HK-2 (cell line): Measurements from ENCODE around the gene MXD4.

Experiments used
- DNase-seq: peaks from one replicate; pipeline ENCODE4 v3.0.0-alpha.2; 2018; ENCODE audit not compliant: unreplicated experiment

MXD4 gene

DNA sequence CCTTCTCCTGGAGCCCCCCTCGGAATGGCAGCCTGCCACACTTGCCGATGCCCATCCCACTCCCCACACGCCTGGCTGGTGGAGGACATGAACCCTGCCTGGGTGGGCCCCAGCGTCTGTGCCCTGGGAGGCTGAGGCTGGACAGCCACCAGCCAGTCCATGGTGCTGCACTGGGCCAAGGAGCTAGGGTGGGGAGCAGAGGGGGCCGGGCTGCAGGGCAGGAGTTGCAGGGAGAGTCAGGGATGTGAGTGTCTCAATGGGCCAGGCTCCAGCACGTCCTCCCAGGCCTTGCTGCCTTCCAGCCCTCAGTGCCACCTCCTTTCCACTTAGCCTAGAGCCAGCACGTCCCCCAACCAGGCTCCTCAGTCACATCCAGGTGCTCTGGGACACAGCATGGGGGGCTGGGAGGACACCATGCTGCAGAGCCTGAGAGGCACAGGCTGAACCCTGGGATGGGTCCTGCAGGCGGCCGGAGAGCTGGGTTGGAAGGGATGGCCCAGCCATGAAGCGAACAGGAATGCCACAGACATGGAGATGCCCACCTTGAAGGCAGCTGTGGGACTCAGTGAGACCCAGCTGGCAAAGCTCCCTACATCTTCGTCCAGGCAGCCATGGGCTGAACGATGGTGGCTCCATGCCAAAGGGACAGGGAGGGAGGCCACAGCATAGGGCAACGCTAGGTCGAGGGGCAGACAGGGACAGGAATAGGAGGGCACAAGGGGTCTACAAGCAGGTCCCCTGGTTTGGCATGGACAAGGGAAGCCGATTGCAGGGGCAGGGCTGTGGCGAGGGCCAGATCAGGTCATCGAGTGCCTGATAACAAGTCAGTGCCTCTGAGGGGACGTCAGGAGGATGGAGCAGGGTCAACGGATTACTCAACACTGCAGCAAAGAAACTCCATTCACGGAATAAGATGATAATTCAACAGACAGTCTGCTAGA is 30.1 kb upstream of the MXD4 start:
- no peak for DNase-seq

DNA sequence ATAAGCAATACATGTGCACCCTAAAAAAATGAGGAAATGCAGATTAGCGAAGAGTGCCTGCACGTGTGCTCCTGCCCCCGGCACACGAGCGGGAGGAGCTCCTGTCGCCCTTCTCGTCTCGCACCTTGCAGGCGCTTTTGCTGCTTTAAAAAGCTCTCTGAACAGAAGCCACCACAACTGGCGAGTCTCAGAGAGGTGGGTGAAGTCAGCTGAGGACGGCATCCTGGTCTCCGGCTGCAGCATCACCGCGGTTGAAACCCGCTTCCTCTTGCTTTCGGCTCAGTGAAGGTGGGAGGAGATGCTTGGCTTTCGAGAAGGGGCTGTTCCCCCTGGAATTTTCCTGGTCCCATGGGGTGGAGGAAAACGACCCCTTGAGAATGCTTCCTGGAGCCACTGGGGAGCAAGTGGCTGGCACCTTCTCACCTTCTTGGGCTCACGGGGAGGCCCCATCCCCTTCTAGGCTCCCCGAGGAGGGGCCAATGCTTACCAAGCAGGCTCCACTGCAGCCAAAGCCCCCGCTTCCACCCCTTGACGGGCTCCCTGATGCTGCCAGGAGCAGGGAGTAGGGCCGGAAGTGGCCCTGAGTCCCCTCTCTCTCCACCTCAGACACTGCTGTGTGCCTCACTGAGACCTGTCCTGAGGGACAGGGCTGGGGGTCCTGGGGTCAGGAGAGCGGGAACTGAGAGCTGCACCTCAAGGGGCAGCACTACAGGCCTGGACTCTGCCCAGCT is 29.2 kb upstream of the MXD4 start:
- DNase-seq, result no peak

DNA sequence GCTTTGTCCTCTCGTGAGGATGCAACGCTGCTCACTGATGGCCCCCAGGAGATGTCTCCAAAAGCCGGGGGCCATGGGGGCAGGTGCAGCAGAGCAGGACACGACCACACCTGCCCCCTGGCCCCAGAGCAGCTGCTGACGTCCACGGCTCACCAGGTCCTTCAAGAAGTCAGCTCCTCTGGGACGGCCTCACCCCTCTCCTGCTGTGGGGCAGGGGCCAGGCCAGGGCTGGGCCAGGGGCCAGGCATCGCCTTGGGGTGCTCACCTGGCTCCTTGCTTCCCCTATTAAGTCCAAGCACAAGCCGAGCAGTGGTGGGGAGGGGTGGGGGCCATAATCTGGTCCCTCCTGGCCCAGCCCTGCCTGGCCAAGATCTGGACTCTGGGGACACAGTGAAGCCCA is 28.6 kb upstream of the MXD4 start:
- no peak for DNase-seq

DNA sequence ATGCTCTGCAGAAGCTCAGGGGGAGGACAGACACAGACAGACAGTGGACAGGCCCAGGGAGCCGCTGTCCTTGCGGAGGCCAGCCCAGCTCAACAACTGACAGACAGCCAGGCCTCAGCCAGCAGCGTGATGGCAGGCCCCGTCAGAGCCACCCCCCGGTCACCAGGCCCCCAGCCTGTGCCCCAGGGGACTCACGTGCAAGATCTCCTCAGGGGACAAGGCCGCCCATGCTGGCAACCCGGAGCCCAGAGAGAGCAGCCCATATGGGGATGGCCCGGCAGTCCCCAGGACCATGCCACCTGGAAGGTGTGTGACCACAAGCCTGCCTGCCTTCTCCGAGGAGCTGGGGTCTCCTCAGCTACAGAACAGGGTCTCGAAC is 28.0 kb upstream of the MXD4 start:
- no peak for DNase-seq

DNA sequence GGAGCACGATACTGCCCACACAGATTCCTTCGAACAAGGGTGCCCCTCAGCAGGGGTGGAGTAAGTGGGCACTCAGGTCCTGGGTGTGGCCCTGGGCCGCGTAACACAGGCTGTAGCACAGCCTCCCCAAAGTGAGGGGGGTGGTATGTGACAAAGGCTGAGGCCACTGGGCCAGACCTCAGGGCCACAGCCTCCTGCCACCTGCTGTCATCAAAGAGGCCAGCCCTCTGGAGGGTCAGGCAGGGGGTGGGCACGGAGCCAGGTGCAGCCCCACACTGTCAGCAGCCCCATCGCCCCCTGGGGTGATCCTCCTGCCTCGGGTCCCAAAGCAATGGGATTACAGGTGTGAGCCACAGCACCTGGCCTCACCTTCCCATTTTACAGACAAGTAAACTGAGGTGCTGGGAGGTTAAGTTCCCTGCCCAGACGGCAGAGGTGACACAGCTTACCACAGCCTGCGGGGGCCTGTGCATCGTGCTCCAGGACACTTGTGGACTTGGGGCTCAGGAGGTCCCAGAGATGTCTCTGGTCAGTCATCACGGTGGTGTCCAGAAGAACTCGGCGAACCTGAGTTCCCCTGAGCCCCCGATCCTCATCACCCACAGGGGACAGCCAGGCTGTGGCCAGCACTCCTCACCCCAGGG is 27.5 kb upstream of the MXD4 start:
- no peak for DNase-seq

DNA sequence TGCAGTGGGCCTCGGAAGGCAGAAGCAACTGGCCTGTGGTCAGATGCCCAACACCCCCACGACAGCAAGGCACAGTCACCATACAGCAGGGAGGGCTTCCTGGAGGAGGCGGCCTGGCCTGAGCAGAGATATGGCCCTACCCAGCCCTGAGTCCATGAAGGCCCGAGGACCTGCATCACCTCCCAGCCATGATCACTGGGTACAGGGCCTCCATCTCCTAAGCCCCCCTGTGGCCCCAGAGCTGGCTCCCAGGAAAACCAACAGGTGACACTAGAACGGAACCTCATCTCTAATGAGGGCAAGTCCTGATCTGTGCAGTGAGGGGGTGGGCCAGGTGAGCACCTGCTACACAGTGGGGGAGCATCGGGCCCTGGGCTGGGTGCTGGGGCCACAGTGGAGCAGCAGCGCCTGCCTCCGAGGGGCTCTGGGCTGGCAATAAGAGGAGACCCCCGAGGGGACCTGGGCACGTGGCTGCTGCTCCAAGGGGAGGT is 26.2 kb upstream of the MXD4 start:
- DNase-seq, result no peak

DNA sequence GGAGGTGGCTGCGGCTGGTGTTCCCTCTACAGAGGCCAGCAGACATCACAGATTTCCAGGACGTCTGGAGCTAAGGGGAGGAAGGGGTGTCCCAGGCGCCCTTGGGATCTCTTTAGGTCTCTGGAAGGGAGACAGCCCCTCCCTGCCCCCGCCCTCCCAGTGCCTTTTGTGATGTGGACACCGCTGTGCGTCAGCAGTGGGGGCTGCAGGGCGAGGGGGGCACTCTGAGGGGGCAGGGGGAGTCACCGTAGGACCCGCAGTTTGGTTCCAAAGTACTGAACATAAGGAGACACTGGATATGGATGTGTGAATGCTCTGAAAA is 25.6 kb upstream of the MXD4 start:
- DNase-seq, result no peak

DNA sequence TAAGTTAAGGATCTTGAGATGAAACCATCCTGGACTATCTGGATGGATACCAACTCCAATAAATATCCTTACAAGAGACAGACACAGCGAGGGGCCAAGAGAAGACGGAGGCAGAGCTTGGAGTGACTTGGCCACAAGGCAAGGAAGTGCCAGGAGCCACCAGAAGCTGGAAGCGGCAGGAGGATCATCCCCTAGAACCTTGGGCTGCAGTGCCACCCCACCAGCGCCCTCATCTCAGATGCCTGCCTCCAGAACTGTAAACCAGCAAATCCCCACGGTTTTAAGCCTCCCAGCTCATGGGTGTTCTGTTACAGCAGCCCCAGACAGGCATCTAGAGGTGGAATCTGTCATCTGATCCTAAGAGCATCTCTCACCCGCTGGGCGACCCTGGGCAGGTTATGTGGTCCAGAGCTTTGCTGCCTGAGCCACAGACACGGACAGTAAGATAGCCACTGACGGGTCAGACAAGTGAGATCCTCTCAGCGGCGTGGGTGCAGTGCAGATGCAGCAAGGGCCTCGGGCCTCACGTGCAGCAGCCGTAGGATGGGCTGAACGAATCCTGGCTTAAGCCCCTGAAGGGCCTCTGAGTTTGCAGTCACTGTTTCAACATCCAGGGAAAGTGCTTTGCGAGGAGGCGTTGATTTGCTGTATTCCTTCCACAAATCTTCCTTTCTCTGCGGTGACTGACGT is 25.1 kb upstream of the MXD4 start:
- no peak for DNase-seq

DNA sequence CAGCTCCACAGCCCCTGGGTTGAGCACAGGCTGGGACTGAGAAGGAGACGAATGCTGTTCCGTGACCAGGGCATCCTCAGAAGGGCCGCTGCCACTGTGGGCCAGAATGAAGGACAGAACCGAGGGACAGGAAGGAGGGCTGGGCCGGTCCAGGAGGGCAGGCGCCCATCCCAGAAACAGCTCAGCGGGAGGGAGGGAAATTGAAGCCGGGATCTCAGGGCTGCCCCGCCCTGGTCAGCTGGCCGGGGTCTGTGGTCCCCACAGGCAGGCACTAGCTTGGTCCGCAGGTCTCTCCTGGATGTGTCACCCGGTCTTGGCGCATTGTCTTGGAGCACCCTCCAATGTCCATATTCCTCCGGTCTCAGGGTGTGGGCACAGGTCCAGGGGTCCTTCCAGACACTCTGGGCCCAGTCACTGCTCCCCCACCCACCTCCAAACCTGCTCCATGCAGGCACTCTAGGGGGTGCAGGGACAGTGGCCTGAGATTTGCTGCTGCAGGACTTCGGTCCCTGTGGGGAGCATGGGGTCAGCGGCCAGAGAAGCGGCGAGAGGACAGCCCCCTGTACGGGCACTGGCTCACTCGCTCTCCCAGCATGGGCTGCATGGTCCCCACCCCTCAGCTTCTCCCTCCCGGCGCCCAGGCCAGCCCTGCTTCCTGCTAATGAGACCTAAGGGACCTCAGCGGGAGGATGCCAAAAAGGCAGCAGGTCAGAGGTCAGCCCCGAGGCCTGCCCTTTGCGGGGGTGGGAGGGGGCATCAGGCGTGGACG is 23.9 kb upstream of the MXD4 start:
- DNase-seq, result no peak

DNA sequence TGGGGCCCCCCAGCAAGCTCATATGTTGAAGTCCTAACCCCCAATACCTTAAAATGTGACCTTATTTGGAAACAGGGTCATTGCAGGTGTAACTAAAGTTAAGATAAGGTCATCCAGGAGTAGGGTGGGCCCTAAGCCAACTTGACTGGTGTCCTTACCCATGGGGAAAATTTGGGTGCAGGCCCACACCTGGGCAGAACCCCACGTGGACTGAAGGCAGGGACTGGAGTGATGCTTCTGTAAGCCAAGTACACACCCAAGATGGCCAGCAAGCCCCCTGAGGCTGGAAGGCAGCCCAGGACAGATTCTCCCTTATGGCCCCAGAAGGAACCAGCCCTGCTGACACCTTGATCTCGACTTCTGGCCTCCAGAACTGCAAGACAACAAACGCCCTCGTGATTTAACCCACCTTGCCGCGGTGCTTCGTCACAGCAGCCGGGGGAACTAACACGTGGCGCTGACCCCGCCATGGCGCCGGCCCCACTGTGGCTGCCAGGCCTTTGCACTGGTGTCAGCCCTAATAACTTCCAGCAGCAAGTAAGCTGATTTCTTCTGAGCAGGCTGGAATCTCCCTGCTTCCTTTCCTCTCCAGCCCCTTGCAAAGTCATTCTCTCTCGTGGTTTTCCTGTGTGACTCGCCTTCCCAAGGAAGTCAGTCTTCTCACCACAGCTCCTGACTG is 23.2 kb upstream of the MXD4 start:
- peak; percentile 39 for DNase-seq

DNA sequence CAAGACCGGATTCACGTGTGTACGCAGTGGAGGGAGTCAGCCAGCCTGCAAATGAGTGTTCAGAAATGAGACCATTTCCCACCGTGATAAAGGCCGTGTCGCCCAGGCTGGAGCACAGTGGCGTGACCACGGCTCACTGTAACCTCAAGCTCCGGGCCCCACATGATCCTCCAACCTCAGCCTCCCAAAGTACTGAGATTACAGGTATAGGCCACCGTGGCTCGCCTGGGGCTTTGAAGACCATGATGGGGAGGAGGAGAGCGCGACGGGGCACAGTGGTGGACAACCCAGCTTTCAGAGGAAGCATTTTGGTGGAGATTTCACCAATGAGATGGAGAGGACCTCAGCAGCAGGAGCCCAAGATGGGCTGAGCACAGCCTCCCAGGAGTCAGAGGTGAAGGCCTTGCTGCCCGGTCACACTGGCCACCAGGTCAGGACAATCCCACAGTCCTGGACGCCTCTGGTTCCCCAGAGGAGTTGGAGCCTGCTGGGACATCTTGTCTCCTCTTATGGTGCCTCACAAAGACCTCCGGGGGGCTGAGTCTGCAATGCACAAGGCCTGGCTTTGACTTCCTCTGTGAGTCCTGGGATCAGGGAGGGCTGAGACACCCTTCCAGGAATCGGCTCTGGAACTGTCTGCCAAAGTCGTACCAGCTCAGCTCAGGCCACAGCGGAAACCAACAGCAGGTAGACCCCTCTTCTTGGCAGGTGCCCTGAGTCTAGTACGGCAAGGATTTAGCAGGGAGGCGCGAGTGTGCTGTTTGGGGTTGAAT is 22.4 kb upstream of the MXD4 start:
- no peak for DNase-seq

DNA sequence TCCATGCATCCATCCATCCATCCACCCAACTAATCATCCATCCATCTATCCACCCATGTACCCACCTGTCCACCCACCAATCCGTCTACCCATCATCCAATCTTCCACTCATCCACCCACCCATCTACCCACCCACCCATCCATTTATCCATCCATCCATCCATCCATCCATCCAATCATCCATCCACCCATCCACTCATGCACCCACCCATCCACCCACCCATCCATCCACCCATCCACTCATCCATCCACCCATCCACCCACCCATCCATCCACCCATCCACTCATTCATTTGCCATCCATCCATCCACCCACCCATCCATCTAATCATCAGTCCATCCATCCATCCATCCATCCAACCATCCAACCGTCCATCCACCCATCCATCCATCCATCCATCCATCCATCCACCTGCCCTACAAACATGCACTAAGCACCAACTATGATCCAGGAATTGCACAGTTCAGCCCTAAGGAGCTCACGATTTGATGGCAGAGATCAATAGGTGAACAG is 21.3 kb upstream of the MXD4 start:
- no peak for DNase-seq

DNA sequence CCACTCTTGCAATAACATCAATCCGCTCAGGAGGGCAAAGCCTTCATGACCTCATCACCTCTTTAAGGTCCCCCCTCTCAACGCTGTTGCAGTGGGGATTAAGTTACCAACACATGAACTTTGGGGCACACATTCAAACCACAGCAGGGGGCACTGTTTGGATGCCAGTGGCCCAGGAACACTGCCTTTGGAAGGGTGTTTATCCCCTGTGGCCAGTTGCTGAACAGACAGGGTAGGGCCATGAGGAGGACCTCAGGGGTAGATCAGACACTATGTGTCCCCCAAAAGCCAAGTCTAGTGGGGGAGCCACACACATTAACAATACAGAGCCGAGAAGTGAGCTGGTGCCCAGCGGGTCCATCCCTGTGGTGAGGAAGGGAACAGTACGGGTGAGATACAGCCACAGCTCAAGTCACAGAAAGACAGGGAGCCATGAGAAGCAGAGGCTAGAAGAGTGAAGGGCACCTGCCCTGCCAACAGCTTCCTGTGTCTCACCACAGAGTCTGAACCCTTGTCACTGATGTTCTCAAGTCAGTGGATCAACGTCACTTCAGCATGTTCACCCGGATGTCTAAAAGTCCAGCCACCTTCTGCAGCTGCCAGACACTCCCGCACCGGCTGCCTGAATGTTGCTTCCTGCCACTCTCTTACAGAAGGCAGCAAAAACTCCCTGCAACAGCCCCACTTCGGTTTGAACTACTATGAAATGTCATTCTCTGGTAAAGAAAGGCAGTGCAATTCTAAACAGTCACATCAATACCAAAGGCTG is 19.9 kb upstream of the MXD4 start:
- no peak for DNase-seq

DNA sequence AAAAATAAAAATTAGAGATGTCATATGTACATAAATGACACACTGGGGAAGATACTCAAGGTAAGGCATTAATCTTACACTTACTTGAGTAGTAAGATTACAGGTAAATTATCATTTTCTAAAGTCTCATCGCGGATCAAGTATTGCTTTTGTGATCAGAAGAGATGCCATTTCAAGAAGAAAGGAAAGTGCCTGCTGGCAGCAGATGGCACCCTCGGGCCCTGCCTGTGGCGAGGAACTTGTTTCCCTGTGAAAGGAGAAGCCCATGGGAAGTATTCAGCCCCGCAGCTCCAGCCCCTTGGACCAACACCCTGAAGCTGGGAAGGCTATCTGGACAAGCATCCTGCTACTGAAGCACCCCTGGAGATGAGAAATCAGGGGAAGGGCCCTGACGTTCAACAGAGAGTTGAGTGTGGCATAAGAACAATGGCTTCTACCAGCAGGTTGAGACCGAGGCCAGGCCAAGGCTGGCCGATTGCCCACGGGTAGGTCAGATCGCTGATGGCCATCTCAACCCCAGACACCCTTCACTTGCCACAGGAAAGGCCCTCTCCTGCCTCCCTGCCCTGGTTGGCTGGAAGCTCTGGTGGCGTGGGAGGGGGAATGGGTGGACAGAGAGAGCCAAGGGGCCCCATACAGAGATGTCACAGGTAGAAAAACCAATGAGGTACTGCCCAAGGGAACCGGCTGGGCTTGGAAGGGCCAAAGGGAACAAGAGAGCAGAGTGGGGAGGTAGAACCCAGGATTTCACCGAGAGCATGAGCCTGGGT is 18.8 kb upstream of the MXD4 start:
- no peak for DNase-seq

DNA sequence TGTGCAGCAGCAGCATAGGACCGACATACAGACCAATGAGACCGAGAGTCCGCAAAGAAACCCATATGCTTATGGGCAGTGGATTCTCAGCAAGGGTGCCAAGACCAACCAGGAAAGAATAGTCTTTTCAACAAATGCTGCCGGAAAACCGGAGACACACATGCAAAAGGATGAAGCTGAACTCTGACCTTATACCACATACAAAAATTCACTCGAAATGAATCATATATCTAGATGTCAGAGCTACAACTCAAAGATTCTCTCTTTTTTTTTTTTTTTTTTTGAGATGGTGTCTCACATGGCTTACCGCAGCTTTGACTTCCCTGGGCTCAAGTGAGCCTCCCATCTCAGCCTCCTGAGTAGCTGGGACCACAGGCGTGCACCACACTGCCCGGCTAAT is 16.0 kb upstream of the MXD4 start:
- no peak for DNase-seq

DNA sequence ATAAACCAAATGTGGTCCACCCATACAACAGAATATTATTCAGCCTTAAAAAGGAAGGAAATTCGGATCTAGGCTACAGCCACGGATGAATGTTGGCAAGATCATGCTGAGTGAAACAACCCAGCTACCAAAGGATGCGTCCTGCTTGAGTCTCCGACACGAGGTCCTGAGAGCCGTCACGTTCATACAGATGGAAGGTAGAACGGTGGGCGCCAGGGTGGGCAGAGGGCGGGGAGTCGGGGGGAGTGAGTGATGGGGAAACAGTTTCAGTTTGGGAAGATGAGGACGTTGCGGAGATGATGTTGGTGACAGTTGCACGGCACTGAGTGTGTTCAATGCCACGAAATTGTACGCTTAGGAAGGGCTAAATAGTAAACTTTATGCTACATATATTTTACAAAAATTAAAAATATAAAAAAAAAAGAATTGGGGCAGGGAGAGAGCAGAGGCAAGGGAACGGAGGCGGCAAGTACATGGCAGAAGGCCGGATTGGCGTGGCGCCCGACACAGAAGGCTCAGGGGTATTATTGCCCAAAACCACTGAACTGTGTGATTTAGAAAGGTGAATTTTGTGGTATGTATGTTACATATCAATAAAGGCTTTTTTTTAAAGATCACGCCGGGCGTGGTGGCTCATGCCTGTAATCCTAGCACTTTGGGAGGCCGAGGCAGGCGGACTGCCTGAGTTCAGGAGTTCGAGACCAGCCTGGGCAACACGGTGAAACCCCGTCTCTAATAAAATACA is 14.8 kb upstream of the MXD4 start:
- no peak for DNase-seq

DNA sequence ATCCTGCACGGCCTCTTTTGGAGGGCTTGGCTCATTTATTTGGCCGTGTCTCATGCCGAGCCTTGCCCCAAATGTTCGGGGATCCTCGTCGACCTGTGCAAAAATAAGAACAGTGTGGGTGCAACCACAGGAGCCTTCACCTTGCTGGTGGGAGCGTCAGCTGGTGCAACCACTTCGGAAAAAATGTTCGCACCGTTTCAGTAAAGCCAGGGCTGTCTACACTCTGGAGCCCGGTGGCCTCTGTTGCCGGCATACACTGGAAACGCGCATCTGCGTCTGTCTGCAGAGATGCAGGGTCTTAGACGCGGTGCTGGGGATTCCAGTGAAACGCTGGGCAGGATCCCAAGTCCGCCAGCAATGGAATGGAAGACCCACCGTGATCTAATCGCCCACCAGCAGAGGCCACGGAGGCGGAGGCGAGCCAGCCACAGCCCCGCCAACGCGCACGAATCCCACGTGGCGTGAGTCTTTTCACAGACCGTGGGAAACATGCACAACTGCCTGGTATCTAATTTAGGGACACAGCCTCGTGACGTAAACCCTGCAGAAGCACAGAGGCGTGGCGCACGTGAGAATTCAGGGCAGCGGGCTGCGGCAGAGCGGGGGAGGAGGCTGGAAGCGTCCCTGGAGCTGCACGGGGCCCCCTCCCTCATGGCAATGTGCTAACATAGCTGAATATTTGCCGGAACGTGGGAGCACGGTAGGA is 13.8 kb upstream of the MXD4 start:
- DNase-seq, result no peak
